GM21390 (cell line): ENCODE data around the gene RIMKLA.

Source experiments
- ATAC-seq: cut with Tn5 transposase; IDR thresholded peaks from one replicate; pipeline ENCODE4 v1.9.1; 2021; ENCODE audit not compliant: unreplicated experiment

Gene RIMKLA

DNA sequence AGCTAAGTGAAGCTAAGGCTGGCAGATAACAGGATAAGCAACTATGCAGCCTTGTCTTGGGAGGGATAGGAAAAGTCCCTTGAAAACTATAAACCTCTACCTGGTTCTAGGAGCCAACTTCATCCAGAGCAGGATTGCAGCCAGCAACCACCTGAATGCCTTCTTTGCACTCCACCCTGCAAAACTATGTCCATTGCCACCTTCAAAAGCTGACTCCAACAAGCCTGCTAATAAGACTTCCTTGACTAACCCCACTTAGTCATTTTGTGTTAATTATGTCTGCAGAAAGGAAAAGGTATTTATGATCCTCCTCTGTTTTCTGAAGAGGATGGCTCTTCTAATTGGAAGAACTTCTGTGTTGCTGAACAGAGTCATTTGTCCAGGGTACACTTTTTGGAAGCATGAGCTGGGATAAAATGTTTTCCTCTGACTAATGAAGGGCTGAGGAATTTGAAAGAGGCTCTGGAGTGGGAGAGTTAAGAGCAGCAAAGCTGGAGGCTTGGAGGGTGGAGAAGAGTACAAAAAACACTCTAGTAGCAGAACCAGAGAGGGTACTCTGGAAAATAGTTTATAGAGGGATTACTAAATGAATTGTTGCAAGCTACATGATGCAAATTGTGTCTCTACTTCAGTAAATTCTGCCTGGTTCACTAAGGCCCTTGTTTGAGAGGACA is 9.6 kb upstream of the RIMKLA start:
- ATAC-seq, result no peak

DNA sequence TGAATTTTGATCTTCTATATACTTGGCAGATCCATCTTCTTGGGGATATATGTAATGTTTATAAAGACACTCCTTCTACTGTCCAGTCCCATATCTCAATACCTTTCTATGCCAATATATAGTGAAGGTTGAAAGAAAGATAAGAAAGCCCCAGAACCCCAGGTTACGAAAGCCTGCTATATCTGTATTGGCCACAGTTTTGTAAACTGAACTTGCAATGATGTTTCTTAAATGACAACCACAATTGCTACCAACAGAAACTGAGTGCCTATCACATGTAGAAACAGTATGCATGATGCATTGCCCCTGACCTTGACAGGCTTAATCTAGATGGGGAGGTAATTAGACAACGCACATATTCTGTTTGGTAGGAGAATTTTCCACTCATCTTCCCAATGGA is 7.8 kb upstream of the RIMKLA start:
- ATAC-seq, result no peak

DNA sequence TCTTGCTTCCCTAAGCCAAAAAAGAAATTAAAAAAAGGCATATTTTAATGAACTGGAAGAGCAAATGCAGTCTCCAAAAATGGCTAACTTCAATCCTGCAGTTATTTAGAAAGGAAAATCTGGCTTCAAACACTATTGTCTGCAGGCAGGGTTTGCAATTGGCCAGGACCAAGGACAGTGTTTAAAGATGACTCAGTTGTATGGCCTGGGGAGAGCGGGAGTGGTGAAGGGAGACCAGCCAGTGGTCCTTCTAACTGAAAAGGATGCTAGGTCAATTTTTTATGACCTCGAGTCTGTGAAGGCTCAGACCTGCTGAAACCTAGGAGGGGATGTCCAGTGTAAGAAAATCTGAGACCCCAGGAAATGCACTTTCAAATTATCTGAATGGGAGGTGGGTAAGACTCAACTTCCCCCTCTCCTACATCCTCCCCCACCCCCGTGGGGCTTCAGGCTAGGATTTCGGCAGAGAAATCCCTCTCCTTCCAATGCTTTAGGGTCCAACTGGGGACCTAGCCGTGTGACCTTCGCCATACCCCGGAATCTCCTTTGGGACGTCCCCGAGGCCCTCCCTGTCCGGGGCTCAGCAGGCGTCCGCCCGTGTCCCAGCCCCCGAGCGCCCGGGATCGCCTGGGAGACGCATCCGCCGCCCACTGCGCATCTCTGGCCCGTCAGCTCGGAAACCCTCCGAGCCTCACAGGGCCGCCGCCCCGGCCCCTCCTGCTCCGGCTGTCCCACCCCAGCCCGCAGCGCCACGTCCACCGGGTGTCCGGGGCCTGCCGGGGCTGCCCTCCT is 602 bp upstream of the RIMKLA start:
- ATAC-seq, result peak; percentile 42

DNA sequence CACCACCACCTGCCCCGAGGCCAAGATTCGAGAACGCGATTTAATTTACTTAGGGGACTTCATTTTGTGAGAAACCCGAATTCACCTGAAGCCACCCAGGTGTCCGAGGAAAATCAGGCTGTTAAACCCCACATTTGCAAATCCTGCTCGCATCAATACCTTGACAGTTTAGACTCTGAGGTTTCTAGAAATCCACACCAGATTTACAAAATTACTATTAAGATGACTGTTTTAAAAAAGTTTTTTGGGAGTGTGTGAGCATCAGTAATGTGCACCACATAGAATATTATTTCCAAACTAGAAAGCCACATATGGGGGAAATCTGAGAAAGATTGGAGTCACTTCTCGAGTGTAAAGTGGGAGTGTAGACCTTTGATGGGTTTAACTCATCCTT is 685 bp downstream of the RIMKLA start:
- ATAC-seq, result no peak

DNA sequence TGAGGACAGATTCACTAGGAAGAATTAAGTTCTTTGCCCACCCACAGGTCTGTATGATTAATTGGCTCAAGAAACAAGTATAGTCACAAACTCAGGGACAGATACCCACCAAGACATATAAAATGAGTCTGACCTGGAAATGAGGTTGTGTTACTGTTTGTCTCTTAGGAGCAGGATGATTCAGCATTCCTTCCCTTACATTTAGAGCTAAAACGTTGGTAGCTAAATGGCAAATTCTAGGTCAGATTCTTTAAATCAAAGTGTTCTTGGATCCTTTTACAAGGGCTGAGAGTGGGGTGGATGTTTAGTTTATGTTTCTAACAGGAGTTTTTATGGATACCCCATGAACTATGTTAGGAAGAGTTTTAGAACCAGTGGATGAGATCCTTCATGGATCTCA is 4.7 kb downstream of the RIMKLA start:
- no peak for ATAC-seq

DNA sequence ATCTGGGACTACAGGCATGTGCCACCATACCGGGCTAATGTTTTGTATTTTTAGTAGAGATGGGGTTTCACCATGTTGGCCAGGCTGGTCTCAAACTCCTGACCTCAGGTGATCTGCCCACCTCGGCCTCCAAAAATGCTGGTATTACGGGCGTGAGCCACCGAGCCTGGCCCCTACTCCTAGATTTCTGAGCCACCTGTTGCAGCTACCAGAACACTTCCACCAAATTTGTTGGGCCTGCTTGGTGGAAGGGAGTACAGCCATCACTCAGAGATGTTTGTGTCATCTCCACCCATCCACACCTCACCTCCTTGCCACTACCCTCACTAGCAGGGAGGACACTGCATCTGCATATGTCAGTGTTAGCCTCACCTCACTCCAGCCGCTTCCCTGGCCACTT is 5.5 kb downstream of the RIMKLA start:
- ATAC-seq, result no peak

DNA sequence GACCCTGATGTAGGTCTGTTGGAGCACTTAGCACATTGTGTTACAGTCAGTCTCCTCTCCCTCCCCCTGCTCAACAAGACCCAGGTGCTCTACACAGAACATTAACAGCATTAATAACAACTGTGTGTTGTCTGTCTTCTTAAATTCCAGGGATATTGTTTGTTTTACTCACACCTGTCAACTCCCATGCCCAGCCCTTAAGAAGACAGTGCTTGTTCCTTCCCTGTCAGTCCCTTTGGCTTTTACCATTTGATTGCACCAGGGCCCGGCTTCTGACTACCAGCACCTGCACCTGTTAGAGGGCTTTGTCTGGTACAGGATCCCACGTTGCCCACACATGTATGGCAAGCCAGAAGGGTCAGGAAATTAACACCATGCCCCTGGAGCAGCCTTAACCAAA is 11.7 kb downstream of the RIMKLA start:
- ATAC-seq, result no peak

DNA sequence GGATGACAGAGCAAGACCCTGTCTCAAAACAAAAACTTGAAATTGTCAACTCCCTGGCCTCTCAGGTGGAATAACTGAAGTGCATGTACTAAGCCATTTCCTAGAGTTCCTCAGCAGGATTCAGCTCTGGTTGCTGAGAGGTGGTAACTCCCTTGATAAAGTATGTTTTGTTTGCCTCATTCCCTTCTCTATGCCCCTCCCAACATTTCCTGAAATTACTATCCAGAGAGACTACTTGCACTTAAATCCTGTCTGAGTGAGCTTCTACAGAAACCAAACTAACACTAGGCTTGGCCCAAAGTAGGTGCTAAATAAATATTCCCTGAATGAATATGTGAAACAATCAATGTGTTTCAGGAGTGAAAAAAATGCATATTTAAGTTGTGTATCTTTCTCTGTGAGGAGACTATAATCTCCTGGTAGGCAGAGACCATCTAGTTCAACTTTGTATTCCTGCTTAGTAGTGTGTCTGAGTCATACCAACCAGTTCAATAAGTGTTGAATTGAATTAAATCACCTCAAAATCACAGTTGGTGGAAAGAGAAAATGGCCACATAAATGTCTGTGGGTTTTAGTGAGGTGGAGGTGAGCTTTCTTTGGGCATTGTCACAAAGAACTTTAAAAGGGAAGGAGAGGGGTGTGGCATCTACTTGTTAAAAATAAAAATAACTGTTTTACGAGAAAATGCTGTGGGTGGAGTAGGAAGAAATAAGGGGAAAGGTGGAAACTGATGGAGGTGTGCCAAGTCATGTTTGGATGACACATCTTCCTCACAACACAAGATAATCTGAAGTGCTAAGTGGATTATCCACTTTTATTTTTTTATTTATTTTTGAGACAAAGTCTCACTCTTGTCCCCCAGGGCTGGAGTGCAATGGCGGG is 12.6 kb downstream of the RIMKLA start:
- no peak for ATAC-seq

DNA sequence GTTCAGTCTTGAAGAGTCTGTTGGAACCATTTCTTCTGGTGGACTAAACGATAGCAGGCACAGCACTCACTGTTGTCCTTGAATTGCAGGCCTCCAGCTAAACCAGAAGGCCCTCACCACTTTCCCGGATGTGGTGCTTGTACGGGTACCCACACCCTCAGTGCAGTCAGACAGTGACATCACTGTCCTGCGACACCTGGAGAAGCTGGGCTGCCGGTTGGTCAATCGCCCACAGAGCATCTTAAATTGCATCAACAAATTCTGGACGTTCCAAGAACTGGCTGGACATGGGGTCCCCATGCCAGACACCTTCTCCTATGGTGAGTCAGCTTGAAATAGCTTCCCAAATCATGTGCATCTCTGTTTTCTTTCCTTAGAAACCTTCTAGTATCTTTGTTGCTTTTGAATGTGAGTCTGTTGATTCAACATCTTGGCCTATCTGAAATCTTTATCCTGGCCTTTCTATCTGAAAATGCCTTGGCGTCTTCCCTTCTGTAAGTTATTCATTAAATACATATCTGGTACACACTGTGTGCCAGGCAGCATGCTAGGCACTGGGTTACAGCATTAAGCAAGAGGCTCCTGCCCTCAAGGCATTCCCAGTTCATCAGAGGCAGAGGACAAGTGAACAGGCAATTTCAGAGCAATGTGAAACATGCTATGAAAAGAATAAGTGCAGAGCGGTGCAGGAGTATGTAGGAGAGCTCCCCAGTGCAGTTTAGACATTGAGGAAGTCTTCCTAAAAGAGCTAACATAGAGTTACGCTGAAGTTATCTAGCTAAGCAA is 18.9 kb downstream of the RIMKLA start:
- no peak for ATAC-seq

DNA sequence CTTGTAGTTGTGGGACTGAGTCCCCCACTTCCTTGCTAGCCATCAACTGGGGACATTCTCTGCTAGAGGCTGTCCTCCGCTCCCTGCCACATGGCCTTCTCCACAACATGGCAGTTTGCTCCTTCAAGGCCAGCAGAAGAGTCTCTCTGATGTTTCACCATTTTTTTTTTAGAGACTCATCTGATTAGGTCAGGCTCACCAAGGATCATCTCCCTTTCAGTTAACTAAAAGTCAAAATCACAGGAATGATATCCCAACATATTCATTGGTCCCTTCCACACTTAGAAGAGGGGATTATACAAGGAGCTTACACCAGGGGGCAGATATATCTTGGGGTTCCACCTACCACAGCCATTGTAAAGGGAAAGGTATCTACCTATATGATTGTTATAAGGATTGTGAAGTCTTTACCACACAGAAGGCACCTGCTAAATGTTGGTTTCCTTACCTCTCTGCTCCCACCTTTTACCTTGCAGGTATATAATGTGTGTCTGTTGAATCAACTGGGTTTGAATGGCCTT is 23.3 kb downstream of the RIMKLA start:
- no peak for ATAC-seq

DNA sequence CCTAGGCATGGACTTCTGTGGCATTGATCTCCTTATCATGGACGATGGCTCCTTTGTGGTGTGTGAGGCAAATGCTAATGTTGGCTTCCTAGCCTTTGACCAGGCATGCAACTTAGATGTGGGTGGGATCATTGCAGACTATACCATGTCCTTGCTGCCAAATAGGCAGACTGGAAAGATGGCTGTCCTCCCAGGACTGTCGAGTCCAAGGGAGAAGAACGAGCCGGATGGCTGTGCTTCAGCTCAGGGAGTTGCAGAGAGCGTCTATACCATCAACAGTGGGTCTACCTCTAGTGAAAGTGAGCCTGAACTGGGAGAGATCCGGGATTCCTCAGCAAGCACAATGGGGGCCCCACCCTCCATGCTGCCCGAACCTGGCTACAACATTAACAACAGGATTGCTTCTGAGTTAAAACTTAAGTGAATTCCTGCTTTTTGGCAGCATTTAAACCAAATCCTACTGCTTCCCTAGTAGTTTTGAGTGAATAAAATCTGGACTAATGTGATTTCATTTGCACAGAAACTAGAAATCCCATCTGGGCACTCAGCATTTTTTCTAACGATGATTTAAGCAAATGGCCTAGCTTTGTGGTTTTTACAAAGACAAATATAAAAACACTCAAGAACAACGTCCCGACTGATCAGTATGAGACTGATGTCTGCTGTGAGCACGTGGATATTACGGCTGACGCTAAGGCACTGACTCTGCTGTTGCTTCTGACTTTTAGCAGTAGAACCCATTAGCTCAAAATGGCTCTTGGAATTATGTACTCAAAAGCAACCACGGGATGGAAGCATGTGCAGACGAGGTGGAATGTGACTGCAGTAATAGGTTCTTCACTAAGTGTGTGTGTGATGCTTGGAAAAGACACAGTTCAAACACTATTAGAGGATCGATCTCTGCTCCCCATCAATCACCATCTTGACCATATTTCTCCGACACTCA is 34.2 kb downstream of the RIMKLA start:
- ATAC-seq, result no peak

DNA sequence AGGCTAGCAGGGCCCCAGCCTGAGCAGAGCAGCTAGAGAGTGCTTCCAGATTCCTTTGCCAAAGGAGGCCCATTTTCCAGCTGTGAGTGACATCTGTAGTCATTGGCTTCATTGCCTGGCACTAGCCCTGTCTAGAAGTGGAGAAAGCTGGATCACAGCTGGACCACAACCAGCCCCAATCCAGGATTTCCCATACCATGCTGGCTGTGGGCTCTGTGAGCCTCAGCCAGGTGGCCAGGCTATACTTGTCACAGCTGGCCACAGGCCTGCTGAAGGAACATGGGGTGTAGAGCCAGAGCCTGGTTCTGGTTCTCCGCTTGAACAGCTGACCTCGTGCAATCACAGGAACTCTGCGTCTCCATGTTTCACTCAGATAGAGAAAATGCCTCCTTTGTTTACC is 36.6 kb downstream of the RIMKLA start:
- no peak for ATAC-seq

DNA sequence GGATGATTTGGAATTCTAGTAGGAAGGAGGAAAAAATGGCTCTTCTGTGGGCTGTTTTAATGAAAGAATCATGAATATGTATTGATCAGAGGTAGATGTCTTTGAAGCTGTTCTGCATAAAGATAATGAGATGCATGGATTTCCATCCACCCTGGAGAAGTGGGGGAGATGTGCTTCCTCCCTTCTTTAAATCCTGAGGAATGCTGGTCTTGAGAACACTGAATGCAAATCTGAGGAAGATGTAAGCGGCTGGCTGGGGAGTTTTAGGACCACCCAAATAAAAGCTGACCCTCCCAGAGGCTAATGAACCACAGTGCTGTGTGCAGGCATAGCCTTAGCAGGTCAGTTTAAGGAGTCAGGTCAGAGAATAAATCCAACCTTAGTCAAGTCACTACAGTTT is 37.9 kb downstream of the RIMKLA start:
- ATAC-seq, result no peak

DNA sequence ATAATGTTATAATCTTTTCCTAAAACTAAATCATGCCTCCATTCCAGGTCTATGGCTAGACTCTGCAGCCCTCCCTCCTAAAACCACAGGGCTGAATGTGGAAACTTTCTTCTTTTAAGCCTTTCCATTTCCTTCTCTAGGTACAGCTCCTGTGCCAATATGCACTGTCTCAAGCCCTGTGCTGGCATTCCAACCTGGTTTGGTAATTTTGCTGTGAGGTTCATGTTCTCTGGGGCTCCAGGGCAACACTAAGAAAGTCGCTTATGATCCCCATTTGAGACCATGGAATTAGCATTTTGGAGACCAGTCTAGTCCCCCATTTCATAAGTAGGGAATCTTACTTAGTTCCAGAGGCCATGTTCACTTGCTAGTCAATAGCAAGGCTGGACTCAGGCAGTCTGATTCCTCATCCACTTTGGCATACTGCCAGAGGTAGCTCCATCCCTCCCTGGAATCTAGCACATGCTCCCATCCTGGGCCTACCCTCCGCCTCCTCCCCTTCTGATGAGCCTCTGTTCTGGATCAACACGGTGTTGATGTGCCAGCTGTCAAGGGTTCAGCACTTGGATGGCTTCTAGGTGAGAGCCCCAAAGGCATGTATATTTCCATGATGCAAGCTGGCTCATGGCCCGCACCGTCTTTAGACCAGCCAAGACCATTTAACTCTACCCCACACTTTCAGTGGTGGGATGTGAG is 38.7 kb downstream of the RIMKLA start:
- no peak for ATAC-seq

DNA sequence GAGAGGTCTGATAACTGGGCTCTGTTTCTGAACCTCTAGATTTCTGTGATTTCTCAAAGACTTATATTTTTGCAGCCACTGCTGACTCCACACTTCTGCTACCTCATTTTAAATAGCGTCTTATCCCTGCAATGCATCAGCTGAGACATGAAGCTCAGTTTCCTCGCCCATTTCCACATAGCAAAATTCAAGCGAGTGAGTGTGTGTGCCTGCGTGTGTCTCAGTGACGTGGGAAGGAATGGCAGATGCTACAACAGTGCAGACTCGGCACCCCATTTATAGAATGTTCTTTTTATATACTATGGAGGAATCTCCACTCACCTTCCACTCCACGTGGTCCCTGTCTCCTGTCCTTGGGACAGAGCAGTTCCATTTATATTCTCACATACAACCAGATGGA is 39.5 kb downstream of the RIMKLA start:
- no peak for ATAC-seq

DNA sequence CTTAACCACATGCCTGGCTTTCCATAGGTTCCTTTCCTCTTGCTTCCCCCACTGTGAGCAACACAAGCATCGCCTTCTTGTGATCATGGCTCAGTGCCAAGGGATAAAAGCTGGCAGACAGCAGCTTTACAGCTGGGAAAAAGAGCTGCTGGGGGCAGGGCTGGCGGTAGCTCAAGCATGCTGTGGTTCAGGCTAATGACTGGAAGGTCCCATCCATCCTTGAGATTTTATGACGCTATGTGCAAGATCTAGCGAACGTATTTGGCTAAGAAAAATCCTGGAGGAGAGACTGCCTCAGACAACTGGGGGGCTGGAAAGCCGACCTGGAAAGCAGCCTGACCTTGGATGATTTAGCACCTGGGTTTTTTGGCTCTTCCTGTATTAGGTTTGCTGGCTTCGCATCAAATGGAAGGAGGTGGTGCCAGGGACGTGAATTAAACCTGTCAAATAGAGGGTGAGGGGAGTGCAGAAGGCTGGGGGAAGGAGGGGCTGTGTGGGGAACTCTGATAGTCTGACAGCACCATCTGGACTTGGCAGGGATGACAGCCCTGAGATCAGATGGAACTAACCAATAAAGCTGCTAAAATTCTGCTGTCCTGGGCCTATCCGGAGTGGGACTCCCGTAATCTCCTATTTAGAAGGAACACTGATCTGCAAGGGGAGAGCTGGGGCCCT is 40.5 kb downstream of the RIMKLA start:
- ATAC-seq, result no peak

DNA sequence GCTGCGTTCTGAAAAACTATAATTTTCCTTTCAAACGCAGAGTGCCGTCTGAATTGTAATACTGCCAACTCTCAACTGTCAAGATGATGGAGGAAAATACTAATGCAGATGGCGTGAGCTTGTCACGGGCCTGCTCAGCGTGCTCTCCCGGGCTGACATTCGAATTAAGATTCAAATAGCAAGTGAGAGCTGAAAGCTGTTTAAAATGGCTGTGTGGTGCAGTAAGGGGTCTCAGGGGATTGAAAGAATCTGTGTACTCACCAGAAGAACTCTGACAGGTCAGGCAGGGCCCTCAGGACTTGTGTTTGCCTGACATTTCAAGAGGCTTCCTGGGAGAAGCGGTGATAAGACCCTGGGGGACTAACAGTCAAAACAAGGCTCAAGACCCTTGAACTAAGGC is 42.1 kb downstream of the RIMKLA start:
- ATAC-seq, result no peak

DNA sequence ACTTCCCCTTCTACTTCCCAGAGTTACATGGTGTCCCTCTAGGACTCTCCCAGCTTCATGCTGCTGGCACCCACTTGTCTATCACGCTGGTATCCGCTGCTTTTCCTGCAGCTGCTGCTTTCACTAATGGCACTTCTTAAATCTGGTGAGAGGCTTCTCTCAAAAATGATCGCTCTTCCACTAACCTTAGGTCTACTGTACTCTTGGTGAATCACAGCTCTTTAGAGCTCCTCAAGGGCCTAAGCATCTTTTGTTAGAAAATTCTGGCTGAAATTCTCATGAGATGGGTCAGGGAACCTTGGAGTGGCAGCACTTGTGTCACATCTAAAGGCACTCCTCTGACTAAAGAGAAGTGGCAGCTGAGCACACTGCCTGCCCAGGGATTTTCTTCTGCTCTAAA is 43.1 kb downstream of the RIMKLA start:
- ATAC-seq, result no peak

DNA sequence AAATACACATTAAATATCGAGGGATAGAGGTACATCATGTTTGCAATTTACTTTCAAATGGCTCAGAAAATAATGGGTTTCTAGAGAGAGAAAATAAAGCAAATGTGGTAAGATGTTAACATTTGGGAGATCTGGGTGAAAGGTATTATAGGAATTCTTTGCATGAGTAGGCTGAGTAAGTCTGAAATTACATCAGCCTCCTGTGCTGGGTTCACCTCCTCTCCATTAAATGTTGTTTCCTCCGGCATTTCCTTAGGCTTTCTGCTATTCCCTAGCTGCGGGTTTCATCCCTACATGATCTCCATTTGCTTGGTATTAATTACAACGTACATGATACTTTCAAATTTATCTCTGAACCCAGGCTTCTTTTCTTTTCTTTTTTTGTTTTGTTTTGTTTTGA is 43.6 kb downstream of the RIMKLA start:
- no peak for ATAC-seq
